T-helper 9 cell (primary cell): ENCODE data around the gene ZFAND3.

Source experiments
- DNase-seq: peaks from one replicate; pipeline ENCODE4 v3.0.0-alpha.2; 2020

The ZFAND3 gene

DNA sequence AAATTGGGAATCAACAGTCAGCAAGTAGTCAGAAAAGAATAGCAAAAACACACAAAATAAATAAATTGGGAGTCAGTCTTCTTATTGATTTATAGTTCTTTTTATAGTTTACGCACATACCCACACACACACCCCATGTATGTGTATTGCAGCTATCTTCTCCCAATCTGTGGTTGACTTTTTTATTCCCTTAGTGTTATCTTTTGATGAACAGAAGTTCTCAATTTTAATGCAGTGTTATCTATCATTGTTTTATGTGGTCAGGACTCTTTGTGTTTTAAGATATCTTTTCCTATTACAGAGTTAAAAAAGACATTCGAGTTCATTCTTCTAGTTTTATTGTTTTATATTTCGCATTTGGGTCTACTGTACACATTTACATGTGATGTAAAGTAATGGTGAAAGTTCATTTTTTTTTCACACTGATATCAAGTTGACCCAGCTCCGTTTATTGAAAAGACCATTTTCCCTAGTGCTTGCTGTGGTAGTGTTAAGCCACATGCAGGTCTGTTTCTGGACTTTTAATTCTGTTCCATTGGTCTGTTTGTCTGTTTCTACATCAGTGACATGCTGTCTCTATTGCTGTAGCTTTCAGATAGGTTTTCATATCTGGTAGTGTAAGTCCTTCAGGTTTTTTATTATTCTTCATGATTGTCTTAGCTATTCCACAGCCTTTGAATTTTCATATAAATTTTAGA, 78.4 kb downstream of the ZFAND3 start:
- no peak for DNase-seq

DNA sequence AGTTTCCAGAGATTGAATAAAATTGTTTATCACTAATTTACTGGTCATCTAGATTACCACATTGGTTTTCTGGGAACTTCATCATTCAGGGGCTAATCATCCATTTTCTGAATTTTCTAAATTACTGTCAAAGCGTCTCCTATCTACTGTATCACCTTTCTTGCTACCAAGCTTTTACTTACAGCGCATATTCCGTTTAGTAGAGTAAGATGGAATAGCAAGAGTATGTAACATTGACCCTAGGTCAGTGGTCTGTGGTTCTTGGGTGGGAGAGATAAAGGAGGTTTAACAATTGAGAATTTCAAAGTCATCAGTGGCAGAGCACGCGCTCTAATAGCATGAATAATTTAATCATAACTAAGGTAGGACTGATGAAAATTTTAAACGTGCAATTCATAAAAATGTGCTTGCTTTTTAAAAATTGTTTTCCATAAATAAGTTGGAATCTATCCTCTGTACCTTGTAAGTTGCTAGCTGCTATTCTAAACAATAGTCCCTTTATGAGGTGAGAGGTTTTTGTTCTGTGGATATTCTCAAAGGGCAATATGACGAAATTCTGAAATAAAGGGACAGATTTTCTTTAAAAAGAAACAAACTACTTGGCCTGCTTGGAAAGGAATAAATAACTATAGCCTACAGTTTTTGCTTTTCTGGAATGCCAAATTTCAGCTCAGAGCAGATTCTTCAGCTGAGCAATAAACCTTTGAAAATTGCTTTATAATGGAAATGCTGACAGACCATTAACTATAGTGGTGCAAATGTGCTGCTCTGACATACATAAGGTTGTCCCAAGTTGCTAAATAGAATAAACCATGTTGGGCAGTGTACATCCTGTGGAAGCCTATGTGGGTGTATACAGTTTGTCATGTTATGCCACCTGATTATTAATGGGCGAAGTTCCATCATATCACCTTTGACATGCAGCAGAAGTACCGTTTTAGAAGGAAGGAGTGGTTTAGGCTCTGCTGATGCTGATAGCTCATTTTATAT, 84.1 kb downstream of the ZFAND3 start:
- no peak for DNase-seq

- DNase-seq = no peak
Observed at GRCh38 chr6:37904590-37904989, 85.1 kb downstream of the ZFAND3 start.

DNA sequence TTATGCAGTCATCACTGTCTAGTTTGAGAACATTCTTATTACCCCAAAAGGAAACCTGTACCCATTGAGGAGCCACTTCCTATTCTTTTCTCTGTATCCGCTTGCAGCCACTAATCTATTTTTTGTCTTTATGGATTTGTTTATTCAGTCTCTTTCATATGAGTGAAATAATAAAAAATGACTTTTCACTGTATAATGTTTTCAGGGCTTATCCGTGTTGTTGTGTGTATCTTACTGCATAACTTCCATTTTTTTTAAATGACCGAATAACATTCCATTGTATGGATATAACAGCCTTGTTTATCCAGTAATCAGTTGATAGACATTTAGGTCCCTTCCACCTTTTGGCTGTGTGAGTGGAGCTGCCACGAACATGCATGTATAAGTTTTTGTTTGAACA, 86.6 kb downstream of the ZFAND3 start:
- DNase-seq = no peak

- no peak for DNase-seq
Observed at GRCh38 chr6:37910998-37911397, 91.5 kb downstream of the ZFAND3 start.

DNA sequence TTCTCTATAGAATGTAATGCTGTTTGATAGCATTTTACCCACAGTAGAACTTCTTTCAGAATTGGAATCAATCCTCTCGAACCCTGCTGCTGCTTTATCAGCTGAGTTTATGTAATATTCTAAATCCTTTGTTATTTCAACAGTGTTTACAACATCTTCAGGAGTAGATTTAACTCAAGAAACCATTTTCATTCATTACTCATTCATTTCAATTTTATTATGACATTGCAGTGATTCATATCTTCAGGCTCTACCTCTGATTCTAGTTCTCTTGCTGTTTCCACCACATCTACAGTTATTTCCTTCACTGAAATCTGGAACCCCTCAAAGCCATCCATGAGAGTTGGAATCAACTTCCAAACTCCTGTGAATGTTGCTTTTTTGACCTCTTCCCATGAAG, 93.7 kb downstream of the ZFAND3 start:
- no peak for DNase-seq

GRCh38 chr6:37915463-37915862, 95.9 kb downstream of the ZFAND3 start:
- no peak for DNase-seq

DNA sequence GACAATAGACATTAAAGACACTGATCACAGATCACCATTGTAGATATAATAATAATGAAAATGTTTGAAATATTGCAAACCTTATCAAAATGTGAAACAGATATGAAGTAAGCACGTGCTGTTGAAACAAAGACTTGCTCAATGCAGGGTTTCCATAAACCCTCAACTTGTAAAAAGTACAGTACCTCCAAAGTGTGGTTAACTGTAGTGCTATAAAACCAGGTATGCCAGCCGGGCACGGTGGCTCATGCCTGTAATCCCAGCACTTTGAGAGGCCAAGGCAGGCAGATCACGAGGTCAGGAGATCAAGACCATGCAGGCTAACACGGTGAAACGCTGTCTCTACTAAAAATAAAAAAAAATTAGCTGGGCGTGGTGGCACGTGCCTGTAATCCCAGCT, 96.6 kb downstream of the ZFAND3 start:
- no peak for DNase-seq

- no peak for DNase-seq
Observed at GRCh38 chr6:37916675-37917074, 97.1 kb downstream of the ZFAND3 start.

- no peak for DNase-seq
Observed at GRCh38 chr6:37917566-37917965, 98.0 kb downstream of the ZFAND3 start.

DNA sequence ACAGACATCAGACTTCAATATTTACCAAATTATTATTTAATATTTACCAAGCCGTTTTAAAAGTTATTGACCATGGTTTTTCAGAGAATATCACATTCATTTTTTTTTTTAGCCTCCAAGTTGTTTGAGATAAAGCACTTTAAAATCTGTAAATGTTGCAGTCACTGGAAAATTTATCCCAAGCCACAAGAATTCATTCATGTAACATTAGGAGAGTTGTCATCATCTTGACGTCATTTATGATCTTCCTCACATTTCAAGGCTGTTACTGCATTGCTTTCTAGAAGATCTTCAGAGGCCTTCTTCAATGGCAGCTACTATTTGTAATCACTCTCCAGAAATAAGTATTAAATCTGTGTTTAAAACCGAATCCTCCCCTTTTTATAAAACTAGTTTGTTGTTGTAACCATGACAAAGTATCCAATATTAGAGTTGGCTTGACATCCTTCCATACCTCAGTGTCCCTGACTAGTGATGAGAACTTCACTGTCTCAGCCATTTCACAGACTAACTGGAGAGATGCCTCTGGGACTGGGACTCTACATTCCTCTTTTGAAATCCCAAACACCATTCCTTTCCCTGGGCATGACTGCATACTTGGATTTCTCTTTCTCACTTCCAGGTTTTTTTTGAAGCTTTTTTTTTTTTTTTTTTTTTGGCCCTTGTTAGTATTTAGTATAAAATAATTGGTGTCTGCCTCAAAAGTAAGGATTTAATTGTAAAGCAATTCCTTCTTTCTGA, 100.1 kb downstream of the ZFAND3 start:
- DNase-seq = no peak

GRCh38 chr6:37920667-37921066, 101.1 kb downstream of the ZFAND3 start:
- no peak for DNase-seq

GRCh38 chr6:37922563-37922962, 103.0 kb downstream of the ZFAND3 start:
- DNase-seq = no peak

- DNase-seq = no peak
Observed at GRCh38 chr6:37923514-37923913, 104.0 kb downstream of the ZFAND3 start.

GRCh38 chr6:37926661-37927060, 107.1 kb downstream of the ZFAND3 start:
- DNase-seq = no peak

GRCh38 chr6:37928217-37928616, 108.7 kb downstream of the ZFAND3 start:
- DNase-seq = no peak

DNA sequence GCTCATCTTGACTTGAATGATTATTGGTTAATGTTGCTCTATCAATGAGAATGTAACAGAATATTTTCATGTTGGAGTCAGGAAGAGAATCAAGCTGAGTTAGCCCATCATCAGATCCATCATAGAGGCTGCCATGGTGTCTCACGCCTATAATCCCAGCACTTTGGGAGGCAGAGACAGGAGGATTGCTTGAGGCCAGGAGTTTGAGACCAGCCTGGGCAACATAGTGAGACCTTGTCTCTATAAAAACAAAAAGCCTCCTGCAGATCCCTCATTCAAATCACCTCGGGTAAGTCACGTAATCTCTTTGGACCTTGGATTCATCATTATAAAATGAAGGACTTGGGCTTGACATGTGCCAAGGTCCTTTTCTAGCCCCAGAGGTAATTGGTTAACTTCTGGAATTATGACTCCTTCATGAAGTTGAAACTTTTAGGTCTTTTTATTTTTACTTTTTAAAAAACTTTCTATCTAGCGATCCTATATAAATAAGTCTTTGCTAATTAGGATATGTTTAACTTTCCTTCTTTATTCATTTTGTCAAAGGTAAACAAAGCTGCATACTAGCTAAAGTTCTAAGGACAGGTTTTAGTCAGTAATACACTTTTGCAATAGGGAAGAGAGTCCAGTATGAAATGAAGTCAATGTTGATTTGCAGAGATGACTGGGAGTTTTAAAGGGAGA, 110.9 kb downstream of the ZFAND3 start:
- no peak for DNase-seq

DNA sequence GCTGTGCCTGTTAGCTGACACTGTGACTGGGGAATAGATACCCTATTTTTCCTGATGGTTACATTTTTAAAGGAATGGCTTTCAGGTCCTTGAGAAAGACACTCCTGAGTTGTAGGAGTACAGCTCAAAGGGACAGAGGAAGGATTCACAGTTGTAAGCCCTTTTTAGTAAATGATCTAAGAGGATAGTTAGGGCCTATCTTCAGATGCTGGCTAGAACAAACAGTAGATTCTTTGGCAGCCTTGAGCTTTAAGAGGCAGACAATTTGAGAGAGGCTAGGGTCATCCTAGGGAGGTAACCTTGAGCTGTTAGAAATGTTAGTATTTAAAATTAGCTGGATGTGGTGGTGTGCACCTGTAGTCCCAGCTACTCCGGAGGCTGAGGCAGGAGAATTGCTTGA, 111.5 kb downstream of the ZFAND3 start:
- no peak for DNase-seq

DNA sequence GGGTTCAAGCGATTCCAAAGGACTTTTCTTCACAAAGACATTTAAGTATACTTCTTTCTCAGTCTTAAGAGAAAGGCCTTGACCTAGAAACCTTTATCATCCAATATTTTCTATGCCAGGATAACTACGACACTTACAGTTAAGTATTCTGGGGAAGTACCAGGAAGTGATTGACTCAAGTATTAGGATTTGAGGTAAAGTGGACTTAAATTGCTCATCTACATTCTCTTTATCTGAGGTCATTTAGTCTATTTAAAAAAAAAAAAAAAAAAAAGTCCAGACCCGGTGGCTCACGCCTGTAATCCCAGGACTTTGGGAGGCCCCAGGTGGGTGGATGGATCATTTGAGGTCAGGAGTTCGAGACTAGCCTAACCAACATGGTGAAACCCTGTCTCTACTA, 114.7 kb downstream of the ZFAND3 start:
- DNase-seq = no peak

DNA sequence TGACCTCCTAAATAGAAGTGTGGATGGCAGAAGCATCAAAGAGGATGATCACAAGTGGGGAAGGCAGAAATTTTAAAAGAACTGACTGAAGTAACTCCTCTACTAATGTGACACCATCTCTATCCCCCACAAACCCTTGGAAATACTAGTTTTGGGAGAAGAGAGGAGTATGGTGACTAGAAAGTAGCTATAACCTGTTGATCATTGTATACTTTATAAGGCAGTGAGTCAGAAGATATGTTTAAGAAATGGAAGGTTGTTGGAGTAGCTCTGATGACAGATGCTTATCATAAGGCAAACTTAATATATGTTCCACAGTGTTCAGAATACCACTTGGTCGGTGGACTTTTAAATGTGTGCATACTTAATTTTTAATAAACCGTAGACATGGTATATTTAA, 116.6 kb downstream of the ZFAND3 start:
- no peak for DNase-seq

DNA sequence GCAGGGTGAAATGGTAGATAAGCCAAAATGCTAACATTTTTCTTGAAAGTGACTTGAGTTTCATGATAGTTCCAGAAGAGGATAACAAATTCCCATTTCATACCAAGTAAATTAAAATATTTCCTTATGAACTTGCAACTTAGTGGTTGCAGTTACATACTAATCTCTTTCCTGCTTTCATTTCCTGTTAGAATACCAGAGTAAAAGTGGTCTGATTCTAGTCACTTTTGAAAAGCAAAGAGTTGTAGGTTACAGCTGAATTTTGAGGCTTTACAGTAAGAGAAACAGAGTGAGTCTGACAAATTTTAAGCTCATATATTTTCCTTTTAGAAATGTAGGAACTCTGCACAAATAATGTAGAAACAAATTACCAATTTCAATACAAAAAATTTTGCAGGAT, 117.4 kb downstream of the ZFAND3 start:
- DNase-seq = no peak

DNA sequence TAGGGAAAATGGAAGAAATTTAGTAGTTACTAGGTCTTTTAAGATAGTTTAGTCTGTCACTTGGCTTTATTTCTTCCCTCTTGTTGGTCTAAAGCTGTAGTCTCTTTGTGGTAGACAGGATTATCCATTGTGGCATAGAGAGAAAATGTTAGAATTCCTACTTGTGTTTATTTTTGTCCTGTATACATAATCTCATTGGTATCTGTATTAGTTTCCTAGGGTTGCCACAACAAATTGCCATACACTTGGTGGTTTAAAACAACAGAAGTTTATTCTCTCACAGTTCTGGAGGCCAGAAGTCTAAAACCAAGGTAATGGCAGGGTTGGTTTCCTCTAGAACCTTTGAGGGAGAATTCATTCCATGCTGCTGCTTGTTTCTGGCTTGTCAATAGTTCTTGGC, 119.4 kb downstream of the ZFAND3 start:
- no peak for DNase-seq
